OCI-M2 (cell line): ENCODE results near the gene LEMD2.

Experiments used
- DNase-seq: peaks from one replicate; lab custom pipeline; 2025; ENCODE audit not compliant: unreplicated experiment; lab: John Stamatoyannopoulos, UW

LEMD2 gene

GRCh38 chr6:33723371-33724085 is 65.4 kb downstream of the LEMD2 start:
- DNase-seq = no peak

- no peak for DNase-seq
These were observed 66.8 kb downstream of the LEMD2 start for GRCh38 chr6:33722103-33722623.

- no peak for DNase-seq
These were observed 67.4 kb downstream of the LEMD2 start for GRCh38 chr6:33721508-33721907.
